DND-41 (cell line): Measurements from ENCODE around the gene CDH16.

Experiments
- CTCF ChIP-seq: IDR thresholded peaks from 2 replicates; pipeline ENCODE4 v1.5.1; 2012; ENCODE audit warnings: borderline replicate concordance, low read length, moderate library complexity, mild to moderate bottlenecking; ENCODE audit not compliant: poor library complexity, severe bottlenecking; ENCODE audit errors: extremely low read depth
- EZH2 ChIP-seq: IDR thresholded peaks from 3 replicates; pipeline ENCODE4 v1.6.1; 2012; ENCODE audit warnings: borderline replicate concordance, low read depth, mild to moderate bottlenecking, moderate library complexity, low read length, inconsistent platforms; ENCODE audit not compliant: severe bottlenecking

GRCh38 chr16:66936462-66936861 lies 17.8 kb upstream of the CDH16 start:
- no peak for TF ChIP-seq CTCF
- no peak for TF ChIP-seq EZH2
